NB4 (cell line): ENCODE data around the gene ELAPOR1.

Experiments used
- MAX ChIP-seq: IDR thresholded peaks from 2 replicates; pipeline ENCODE4 v1.6.1; 2011; ENCODE audit warnings: low read depth, low read length
- MYC ChIP-seq: IDR thresholded peaks from 2 replicates; pipeline ENCODE4 v1.6.1; 2011; ENCODE audit warnings: low read depth, low read length
- POLR2A ChIP-seq: IDR thresholded peaks from 2 replicates; pipeline ENCODE4 v1.6.1; 2011; ENCODE audit warnings: mild to moderate bottlenecking; ENCODE audit not compliant: insufficient read length; ENCODE audit errors: extremely low read depth
- TF ChIP-seq, protein P1 (sequence below): IDR thresholded peaks from one replicate; pipeline ENCODE4 v1.5.1; 2012; ENCODE audit warnings: low read depth, low read length

GRCh38 chr1:109152196-109152595, 38.3 kb downstream of the ELAPOR1 start:
- TF ChIP-seq, protein P1, sequence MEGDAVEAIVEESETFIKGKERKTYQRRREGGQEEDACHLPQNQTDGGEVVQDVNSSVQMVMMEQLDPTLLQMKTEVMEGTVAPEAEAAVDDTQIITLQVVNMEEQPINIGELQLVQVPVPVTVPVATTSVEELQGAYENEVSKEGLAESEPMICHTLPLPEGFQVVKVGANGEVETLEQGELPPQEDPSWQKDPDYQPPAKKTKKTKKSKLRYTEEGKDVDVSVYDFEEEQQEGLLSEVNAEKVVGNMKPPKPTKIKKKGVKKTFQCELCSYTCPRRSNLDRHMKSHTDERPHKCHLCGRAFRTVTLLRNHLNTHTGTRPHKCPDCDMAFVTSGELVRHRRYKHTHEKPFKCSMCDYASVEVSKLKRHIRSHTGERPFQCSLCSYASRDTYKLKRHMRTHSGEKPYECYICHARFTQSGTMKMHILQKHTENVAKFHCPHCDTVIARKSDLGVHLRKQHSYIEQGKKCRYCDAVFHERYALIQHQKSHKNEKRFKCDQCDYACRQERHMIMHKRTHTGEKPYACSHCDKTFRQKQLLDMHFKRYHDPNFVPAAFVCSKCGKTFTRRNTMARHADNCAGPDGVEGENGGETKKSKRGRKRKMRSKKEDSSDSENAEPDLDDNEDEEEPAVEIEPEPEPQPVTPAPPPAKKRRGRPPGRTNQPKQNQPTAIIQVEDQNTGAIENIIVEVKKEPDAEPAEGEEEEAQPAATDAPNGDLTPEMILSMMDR: no peak
- TF ChIP-seq MAX (no peak), POLR2A (no peak), MYC (no peak)
